SH-SY5Y (cell line): ENCODE results near the gene CLDN34.

Experiments
- GATA2 ChIP-seq: IDR thresholded peaks from 2 replicates; pipeline ENCODE4 v1.6.1; 2011; ENCODE audit warnings: mild to moderate bottlenecking, low read depth, low read length
- GATA3 ChIP-seq: IDR thresholded peaks from 2 replicates; pipeline ENCODE4 v1.6.1; 2011; ENCODE audit warnings: low read depth, mild to moderate bottlenecking, low read length, moderate library complexity

DNA sequence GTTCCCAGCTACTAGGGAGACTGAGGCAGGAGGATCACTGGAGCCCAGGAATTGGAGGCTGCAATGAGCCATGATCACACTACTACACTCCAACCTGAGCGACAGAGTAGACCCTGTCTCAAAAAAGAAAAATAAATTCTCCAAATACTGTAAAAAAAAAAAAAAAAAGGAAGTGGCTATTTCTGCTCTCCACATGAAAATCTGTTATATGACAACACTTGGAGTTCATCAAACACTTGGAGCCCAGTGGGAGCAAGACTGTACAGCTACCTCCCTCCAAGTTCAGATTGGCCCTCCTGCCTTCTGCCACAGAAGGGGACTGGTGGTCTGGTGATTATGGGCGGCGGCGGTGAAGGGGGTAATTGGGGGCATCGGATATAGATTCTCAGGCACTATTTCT lies 9.0 kb upstream of the CLDN34 start:
- TF ChIP-seq GATA3 (no peak), GATA2 (no peak)
